ENCODE measurements around the gene B4GALT1.

B4GALT1 gene

GRCh38 chr9:33167084-33167971 is at the start of gene B4GALT1:
Gene B4GALT1 (minus strand): TSS chr9:33167336. CDS start chr9:33167169, 167 bp downstream.
- DNase-seq (ENCODE audit: low spot score) = peak; percentile 96

GRCh38 chr9:33211695-33212393 is 44.7 kb upstream of the B4GALT1 start:
- DNase-seq (ENCODE audit: low spot score) = peak; percentile 63

- DNase-seq (ENCODE audit: low spot score) = no peak
Observed at GRCh38 chr9:33210006-33210715, 43.0 kb upstream of the B4GALT1 start.

GRCh38 chr9:33209394-33209793 is 42.3 kb upstream of the B4GALT1 start:
- no peak for DNase-seq (ENCODE audit: low spot score)

- DNase-seq (ENCODE audit: low spot score) = no peak
Observed at GRCh38 chr9:33202552-33203201, 35.5 kb upstream of the B4GALT1 start.

- DNase-seq (ENCODE audit: low spot score) = no peak
Observed at GRCh38 chr9:33202018-33202417, 34.9 kb upstream of the B4GALT1 start.

GRCh38 chr9:33198165-33198564 is 31.0 kb upstream of the B4GALT1 start:
- no peak for DNase-seq (ENCODE audit: low spot score)

GRCh38 chr9:33197279-33198152 is 30.4 kb upstream of the B4GALT1 start:
- no peak for DNase-seq (ENCODE audit: low spot score)

GRCh38 chr9:33196736-33197135 is 29.6 kb upstream of the B4GALT1 start:
- DNase-seq (ENCODE audit: low spot score) = no peak

- DNase-seq (ENCODE audit: low spot score) = no peak
Observed at GRCh38 chr9:33193818-33194217, 26.7 kb upstream of the B4GALT1 start.

- no peak for DNase-seq (ENCODE audit: low spot score)
Observed at GRCh38 chr9:33192493-33193255, 25.5 kb upstream of the B4GALT1 start.

- DNase-seq (ENCODE audit: low spot score) = no peak
Observed at GRCh38 chr9:33190021-33190705, 23.0 kb upstream of the B4GALT1 start.

- DNase-seq (ENCODE audit: low spot score) = no peak
Observed at GRCh38 chr9:33189331-33189791, 22.2 kb upstream of the B4GALT1 start.

GRCh38 chr9:33188711-33189110 is 21.6 kb upstream of the B4GALT1 start:
- no peak for DNase-seq (ENCODE audit: low spot score)

GRCh38 chr9:33187519-33188218 is 20.5 kb upstream of the B4GALT1 start:
- DNase-seq (ENCODE audit: low spot score) = no peak

GRCh38 chr9:33186457-33187168 is 19.5 kb upstream of the B4GALT1 start:
- DNase-seq (ENCODE audit: low spot score) = peak; percentile 39

- peak; percentile 63 for DNase-seq (ENCODE audit: low spot score)
Observed at GRCh38 chr9:33185858-33186257, 18.7 kb upstream of the B4GALT1 start.

GRCh38 chr9:33185406-33185805 is 18.3 kb upstream of the B4GALT1 start:
- DNase-seq (ENCODE audit: low spot score) = no peak
